Lung (tissue), 12 donors: ENCODE measurements around the gene MOB3B. TPM values are rescaled to one million over a fixed set of nuclear protein-coding genes. Genes with fewer than 3 reads are reported as not detected.

Experiments used
- ATAC-seq: fragments of 200-7000 bp; cut with Tn5 transposase; one replicate; pipeline ENCODE4 v1.9.1; 2020; ENCODE audit warnings: moderate number of reproducible peaks; ENCODE audit not compliant: insufficient read depth, low FRiP score
- DNase-seq, 3 donors: peaks; one replicate each; pipeline ENCODE4 v3.0.0-alpha.2; 2013 to 2017
- H3K27ac ChIP-seq, 2 donors: one replicate each; pipeline ENCODE4 v1.5.1; 2013; ENCODE audit warnings: mild to moderate bottlenecking in 2 of 2, moderate library complexity in 2 of 2, control low read depth in 1 of 2, inconsistent platforms in 1 of 2, low read depth in 1 of 2, low read length in 1 of 2
- H3K27me3 ChIP-seq, 3 donors: one replicate each; pipeline ENCODE4 v1.5.1; 2013; ENCODE audit warnings: low read length in 2 of 3; ENCODE audit not compliant: control insufficient read depth in 3 of 3, insufficient read depth in 3 of 3
- H3K36me3 ChIP-seq, 4 donors: one replicate each; pipeline ENCODE4 v1.5.1; 2013; ENCODE audit warnings: low read length in 4 of 4, mild to moderate bottlenecking in 1 of 4, moderate library complexity in 1 of 4; ENCODE audit not compliant: control insufficient read depth in 4 of 4, insufficient read depth in 4 of 4
- H3K4me1 ChIP-seq, 5 donors: one replicate each; pipeline ENCODE4 v1.5.1; 2013; ENCODE audit warnings: low read length in 5 of 5, mild to moderate bottlenecking in 2 of 5, moderate library complexity in 1 of 5; ENCODE audit not compliant: control insufficient read depth in 5 of 5, insufficient read depth in 5 of 5
- H3K4me3 ChIP-seq: one replicate; pipeline ENCODE4 v1.5.1; 2013; ENCODE audit warnings: mild to moderate bottlenecking, control low read depth, moderate library complexity
- H3K9ac ChIP-seq, 2 donors: one replicate each; pipeline ENCODE4 v1.5.1; 2013; ENCODE audit warnings: low read length in 2 of 2, control low read depth in 1 of 2; ENCODE audit not compliant: insufficient read depth in 1 of 2
- H3K9me3 ChIP-seq, 4 donors: one replicate each; pipeline ENCODE4 v1.5.1; 2013; ENCODE audit warnings: low read length in 3 of 4, mild to moderate bottlenecking in 1 of 4, moderate library complexity in 1 of 4; ENCODE audit not compliant: control insufficient read depth in 4 of 4, insufficient read depth in 3 of 4
- WGBS, 2 donors: extraction: QIAGEN DNeasy Blood & Tissue Kit; methylation state at CpG; one replicate each; pipeline ENCODE4 v1.1.7; 2013; 5-methylcytosine and 5-hydroxymethylcytosine counted together
- polyA plus RNA-seq, 2 donors: library from polyadenylated mRNA; stranded (reverse); fragments of 200-250 nt; gene quantifications; one replicate each; pipeline ENCODE4 v1.2.1, GENCODE V29; 2013
- total RNA-seq, 2 donors: library from RNA; depleted of rRNA in 1 of 2; stranded (reverse); fragments of >200 nt in 1 of 2; gene quantifications; one replicate each; pipeline ENCODE4 v1.2.1, GENCODE V29; 2014 to 2021
- TF ChIP-seq, protein P1 (sequence below): IDR thresholded peaks from 2 replicates; pipeline ENCODE4 v1.5.1; 2012; ENCODE audit warnings: mild to moderate bottlenecking; ENCODE audit errors: control extremely low read depth, extremely low read depth
- donor health status: control.
- donor health status: control.
- donor health status: Bipolar disorder and iron deficiency.
- donor health status: healthy.
- donor health status: DM: yes; HTN: yes; CAD: no.

The MOB3B gene
- total and polyA plus RNA-seq, 4 donors: 1.6 to 12.9 (median 6.4) TPM

DNA sequence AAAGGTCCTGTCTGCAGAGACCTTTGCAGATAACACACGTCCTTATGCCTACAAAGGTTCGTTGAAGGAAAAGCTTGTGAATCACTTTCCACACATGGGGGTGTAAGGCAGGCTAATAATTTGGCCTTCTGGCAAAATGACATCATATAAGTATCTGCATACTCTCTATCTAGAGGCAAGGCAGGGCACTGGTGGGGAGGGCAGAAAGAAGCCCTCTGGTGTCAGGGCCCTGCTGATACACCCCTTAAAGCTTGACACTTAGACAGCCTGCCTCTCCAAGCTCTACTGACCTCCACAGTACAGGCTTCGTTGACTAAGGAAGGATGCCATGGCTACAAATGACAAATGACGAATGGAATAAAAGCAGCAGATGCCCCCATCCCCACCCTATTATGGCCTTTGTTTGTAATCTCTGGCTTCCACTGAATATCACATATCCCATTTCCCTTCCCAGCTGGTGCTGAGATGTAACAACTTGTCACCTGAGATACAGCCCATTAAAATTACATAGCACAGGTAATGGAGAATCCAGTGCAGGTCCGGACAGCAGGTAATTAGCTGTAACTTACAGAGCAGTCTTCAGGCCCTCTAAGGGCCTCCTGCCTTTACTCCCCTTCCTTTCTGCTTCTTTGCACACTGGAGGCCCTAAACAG is 82.5 kb downstream of the MOB3B start:
- no peak overlapping the region for H3K9ac ChIP-seq
- H3K4me3 ChIP-seq: no peak overlapping the region
- DNase-seq (no peak), ATAC-seq (no peak)
- TF ChIP-seq, protein P1, sequence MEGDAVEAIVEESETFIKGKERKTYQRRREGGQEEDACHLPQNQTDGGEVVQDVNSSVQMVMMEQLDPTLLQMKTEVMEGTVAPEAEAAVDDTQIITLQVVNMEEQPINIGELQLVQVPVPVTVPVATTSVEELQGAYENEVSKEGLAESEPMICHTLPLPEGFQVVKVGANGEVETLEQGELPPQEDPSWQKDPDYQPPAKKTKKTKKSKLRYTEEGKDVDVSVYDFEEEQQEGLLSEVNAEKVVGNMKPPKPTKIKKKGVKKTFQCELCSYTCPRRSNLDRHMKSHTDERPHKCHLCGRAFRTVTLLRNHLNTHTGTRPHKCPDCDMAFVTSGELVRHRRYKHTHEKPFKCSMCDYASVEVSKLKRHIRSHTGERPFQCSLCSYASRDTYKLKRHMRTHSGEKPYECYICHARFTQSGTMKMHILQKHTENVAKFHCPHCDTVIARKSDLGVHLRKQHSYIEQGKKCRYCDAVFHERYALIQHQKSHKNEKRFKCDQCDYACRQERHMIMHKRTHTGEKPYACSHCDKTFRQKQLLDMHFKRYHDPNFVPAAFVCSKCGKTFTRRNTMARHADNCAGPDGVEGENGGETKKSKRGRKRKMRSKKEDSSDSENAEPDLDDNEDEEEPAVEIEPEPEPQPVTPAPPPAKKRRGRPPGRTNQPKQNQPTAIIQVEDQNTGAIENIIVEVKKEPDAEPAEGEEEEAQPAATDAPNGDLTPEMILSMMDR: no peak
- H3K36me3 ChIP-seq: peaks cover 0 to 4% (median 0%) of the 10 kb centered on the region in 4 donors
- H3K4me1 ChIP-seq: peaks cover 0 to 7% (median 4%) of the 10 kb centered on the region in 5 donors
- H3K27me3 ChIP-seq: no peaks in the 10 kb centered on the region
- WGBS, 2 donors: 63 to 71% methylated on average over 5 of the region's 5 CpGs
- H3K27ac ChIP-seq: no peak overlapping the region
- no peaks in the 10 kb centered on the region for H3K9me3 ChIP-seq

DNA sequence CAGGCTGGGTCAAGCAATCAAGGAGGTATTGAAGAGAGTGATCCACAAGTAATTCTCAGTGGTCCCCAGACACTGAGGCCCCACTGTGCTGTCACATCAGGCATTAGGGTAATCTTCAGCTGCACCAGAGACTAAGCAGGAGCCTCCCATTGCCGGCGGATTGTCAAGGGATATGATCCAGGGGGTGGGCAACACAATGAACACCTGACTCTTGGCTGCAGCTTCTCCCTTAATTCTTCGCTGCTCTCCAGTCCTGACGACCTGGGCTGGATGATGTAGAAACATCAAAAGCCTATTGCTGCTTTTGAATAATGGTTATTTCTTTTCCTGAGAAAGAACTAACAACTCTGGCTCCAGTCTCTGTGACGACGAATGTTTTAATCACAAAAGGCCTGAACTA is 83.9 kb downstream of the MOB3B start:
- DNase-seq (no peak), ATAC-seq (no peak)
- 84 to 91% methylated on average over 6 of the region's 6 CpGs for WGBS, 2 donors
- peaks cover 0 to 4% (median 0%) of the 10 kb centered on the region in 4 donors for H3K36me3 ChIP-seq
- no peaks in the 10 kb centered on the region for H3K27me3 ChIP-seq
- no peak overlapping the region for H3K9ac ChIP-seq
- TF ChIP-seq, protein P1: no peak
- H3K9me3 ChIP-seq: no peaks in the 10 kb centered on the region
- H3K27ac ChIP-seq: no peak overlapping the region
- H3K4me1 ChIP-seq: peaks cover 0 to 4% (median 0%) of the 10 kb centered on the region in 5 donors
- H3K4me3 ChIP-seq: no peak overlapping the region

DNA sequence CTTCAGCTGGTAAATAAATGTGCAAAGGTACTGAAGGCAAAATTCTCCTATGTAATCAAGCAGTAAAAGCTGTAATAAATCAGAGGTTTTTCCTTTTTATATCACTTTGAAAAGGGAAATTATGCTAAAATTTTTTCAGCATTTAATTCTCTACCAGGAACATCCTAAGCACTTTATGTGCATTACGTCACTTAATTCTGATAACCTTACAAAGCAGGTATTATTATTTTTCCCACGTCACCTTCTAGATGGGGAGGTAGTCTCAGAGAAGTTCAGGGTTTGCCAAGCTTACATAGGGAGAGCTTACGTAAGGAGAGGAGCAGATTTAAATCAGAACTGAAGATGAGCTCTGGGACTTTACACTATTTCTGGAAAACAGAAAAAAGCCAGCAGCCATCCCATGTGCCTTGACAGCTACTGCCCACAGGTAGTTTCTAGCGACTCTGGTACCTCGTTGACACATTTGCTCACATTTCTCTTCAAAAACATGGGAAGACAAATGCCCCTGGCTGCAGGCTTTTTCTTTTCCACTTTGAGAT is 84.5 kb downstream of the MOB3B start:
- H3K4me3 ChIP-seq: no peak overlapping the region
- no peak overlapping the region for H3K9ac ChIP-seq
- ATAC-seq: no peak
- TF ChIP-seq, protein P1: no peak
- peaks cover 0 to 4% (median 0%) of the 10 kb centered on the region in 5 donors for H3K4me1 ChIP-seq
- no peak overlapping the region for H3K27ac ChIP-seq
- no peaks in the 10 kb centered on the region for H3K27me3 ChIP-seq
- WGBS, 2 donors: 94 to 96% methylated on average over 5 of the region's 5 CpGs
- peaks cover 0 to 4% (median 0%) of the 10 kb centered on the region in 4 donors for H3K36me3 ChIP-seq
- no peaks in the 10 kb centered on the region for H3K9me3 ChIP-seq
- DNase-seq: no peak
